ENCODE data around the gene DOLPP1.
"Not testable (repeated sequence)": the region's sequence is repeated elsewhere in the genome, so short reads cannot be mapped to it uniquely, and the experiment has no call there.

DOLPP1 gene

DNA sequence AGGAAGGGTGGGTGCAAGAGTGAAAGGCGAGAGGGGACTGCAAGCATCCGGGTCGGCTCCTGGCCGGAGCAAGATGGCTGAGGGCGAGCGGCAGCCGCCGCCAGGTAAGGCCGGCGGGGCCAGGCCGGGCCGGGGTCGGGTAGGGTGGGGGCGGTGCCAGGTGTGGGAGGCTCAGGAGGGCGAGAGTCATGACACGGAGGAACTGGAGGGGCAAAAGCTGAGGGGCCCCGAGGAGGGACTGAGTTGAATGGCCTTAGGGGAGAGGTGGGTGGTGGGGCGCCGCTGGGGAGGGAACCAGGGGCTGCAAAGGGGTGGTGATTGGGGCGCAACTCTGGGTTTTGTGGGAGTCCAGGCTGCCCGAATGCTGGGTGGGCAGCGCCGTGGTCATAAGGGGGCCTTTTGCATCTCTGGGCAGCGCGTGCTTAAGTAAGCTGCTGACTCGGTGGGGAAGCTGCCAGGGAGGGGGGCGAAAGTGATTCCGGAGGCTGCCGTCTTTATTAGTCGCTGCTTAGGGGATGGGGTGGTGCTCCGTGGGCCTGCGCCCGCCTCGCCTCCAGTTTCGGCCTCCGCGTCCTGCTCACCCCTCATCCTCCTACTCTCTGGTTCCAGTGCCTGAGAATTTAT, 30.7 kb downstream of the DOLPP1 start:
- peaks cover 45% of the 10 kb centered on the region for H3K4me1 Mint-ChIP-seq
- H3K27me3 Mint-ChIP-seq: no peaks in the 10 kb centered on the region
- no peaks in the 10 kb centered on the region for H3K9me3 Mint-ChIP-seq
- peak overlapping the region; percentile 95 to 97 for H3K4me3 Mint-ChIP-seq
- ATAC-seq (no peak), DNase-seq (peak; percentile 26 to 52)
- peak overlapping the region; percentile 98 for H3K27ac Mint-ChIP-seq

DNA sequence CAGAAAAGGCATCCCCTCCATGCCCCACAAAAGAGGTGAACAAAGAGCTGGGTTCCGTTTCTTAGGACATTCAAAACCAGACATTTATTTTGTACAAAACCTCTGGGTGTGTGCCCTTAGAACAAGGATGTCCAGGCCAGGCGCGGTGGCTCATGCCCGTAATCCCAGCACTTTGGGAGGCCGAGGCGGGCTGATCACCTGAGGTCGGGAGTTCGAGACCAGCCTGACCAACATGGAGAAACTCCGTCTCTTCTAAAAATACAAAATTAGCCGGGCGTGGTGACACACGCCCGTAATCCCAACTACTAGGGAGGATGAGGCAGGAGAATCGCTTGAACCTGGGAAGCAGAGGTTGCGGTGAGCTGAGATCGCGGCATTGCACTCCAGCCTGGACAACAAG, 31.6 kb downstream of the DOLPP1 start:
- not testable (repeated sequence) for H3K27me3 Mint-ChIP-seq, ATAC-seq, DNase-seq, H3K9me3 Mint-ChIP-seq, H3K27ac Mint-ChIP-seq
- Mint-ChIP-seq H3K4me3 (peak overlapping the region; percentile 95 to 97), H3K4me1 (peaks cover 45% of the 10 kb centered on the region)

DNA sequence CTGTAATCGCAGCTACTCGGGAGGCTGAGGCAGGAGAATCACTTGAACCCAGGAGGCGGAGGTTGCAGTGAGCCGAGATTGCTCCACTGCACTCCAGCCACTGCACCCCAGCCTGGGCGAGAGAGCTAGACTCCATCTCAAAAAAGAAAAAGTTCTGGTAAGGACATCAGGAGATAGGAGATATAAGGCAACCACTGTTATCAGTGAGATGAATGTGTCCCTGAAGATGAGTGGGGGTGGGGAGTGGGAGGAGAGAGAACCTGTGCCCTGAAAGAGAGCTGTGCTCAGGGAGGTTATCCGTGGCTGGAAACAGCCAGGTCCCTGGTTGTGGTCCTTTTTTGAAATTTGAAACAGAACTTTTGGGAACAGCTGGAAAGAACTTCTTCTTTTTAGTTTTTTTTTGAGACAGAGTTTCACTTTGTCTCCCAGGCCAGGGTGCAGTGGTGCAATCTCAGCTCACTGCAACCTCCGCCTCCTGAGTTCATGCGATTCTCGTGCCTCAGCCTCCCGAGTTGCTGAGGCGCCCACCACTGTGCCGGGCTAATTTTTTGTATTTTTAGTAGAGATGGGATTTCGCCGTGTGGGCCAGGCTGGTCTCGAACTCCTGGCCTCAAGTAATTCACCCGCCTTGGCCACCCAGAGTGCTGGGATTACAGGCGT, 32.9 kb downstream of the DOLPP1 start:
- Mint-ChIP-seq H3K4me3 (no peak overlapping the region), H3K27me3 (no peaks in the 10 kb centered on the region), H3K9me3 (no peaks in the 10 kb centered on the region), H3K4me1 (peaks cover 42% of the 10 kb centered on the region), H3K27ac (no peak overlapping the region)
- no peak for DNase-seq
- no peak for ATAC-seq

DNA sequence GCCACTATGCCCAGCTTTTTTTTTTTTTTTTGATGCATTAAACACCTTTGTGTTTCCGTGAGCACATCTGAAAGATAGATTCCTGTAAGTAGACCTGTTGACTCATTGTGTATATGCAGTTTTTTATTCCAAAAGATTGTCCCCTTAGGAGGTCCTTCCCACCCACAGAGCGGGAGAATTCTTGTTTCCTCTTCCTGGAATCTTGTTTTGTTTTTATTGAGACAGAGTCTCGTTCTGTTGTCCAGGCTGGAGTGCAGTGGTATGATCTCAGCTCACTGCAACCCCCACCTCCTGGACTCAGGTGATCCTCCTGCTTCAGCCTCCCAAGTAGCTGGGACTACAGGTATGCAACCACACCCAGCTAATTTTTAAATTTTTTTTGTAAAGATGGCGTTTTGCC, 37.9 kb downstream of the DOLPP1 start:
- Mint-ChIP-seq H3K27ac (no peak overlapping the region), H3K27me3 (no peaks in the 10 kb centered on the region), H3K4me3 (no peak overlapping the region), H3K9me3 (no peaks in the 10 kb centered on the region), H3K4me1 (peaks cover 18% of the 10 kb centered on the region)
- ATAC-seq (no peak), DNase-seq (no peak)

DNA sequence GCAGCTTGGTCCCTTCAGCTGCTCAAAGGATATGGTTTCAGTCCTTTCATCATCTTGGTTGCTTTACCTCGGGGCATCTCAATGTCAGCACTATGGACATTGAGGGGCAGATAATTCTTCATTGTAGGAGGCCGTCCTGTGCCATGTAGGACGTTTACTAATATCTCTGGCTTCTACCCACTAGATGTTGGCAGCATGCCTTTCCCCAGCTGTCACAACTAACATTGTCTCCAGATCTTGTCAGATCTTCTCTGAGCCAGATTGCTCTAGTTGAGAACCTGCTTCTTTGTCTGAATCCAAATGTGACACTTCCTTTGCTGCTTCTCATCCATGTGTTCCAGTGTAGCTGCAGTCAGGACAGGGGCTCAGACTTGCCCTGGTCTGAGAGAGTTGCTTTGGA, 40.6 kb downstream of the DOLPP1 start:
- Mint-ChIP-seq H3K27me3 (no peaks in the 10 kb centered on the region), H3K4me3 (no peak overlapping the region), H3K27ac (no peak overlapping the region), H3K4me1 (no peaks in the 10 kb centered on the region), H3K9me3 (no peaks in the 10 kb centered on the region)
- ATAC-seq (no peak), DNase-seq (no peak)

DNA sequence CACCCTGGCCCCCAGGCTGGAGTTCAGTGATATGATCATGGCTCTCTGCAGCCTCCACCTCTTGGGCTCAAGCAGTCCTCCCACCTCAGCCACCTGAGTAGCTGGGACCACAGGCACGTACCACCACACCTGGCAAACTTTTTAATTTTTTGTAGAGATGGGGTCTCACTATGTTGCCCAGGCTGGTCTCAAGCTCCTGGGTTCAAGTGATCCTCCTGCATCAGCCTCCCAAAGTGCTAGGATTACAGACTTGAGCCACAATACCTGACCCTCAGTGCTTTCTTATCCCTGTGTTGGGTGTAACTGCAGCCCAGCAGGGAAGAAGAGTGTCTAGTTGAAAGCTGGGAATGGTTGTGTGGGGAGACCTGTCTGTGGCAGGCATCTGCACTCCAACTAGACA, 41.2 kb downstream of the DOLPP1 start:
- Mint-ChIP-seq H3K27ac (no peak overlapping the region), H3K27me3 (no peaks in the 10 kb centered on the region), H3K4me1 (no peaks in the 10 kb centered on the region), H3K9me3 (no peaks in the 10 kb centered on the region), H3K4me3 (no peak overlapping the region)
- DNase-seq: no peak
- no peak for ATAC-seq

DNA sequence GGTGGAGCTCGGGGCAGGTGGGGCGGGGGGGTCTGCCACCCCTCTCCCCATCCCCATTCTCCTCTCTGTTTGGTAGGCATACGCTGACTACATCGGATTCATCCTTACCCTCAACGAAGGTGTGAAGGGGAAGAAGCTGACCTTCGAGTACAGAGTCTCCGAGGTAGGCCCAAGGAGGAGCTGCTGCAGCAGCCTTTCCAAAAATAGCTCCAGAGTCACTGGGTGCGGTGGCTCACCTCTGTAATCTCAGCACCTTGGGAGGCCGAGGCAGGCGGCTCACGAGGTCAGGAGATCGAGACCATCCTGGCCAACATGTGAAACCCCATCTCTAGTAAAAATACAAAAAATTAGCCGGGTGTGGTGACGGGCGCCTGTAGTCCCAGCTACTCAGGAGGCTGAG, 42.1 kb downstream of the DOLPP1 start:
- not testable (repeated sequence) for H3K27me3 Mint-ChIP-seq, ATAC-seq

DNA sequence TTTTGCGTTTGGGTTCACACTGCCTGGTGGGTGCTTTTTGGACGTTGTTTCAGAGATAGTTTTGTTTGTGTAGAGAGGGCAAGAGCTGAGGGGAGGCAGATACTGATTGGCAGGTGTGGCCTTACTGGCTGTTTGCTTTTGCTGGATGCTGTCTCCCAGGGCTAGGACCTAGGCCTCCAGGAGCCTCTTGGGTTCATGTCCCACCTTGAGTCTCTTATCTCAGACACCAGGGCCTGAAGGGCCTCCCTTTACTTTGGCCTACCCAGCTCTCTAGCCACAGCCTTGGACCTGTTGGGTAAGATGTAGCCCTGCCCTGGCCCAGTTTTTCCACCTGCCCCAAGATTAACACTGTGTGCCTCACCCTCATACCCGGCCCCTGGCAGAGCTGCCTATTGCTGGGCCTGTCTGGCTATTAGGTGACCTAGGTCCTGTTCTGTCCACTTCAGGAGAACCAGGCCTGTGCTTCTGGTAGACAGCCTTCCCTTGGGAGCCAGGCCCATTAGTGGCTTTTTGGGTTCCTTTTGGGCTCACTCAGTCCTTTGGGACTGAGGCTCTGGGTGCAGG, 43.7 kb downstream of the DOLPP1 start:
- Mint-ChIP-seq H3K9me3 (no peaks in the 10 kb centered on the region), H3K27me3 (no peaks in the 10 kb centered on the region), H3K27ac (peak overlapping the region in 1 of 2 donors; percentile 31), H3K4me3 (no peak overlapping the region), H3K4me1 (no peaks in the 10 kb centered on the region)
- ATAC-seq: no peak
- no peak for DNase-seq

More for the DNA sequence above, 42.1 kb downstream of the DOLPP1 start:
- DNase-seq, H3K4me1 Mint-ChIP-seq, H3K4me3 Mint-ChIP-seq, H3K9me3 Mint-ChIP-seq, H3K27ac Mint-ChIP-seq: not testable (repeated sequence)

DNA sequence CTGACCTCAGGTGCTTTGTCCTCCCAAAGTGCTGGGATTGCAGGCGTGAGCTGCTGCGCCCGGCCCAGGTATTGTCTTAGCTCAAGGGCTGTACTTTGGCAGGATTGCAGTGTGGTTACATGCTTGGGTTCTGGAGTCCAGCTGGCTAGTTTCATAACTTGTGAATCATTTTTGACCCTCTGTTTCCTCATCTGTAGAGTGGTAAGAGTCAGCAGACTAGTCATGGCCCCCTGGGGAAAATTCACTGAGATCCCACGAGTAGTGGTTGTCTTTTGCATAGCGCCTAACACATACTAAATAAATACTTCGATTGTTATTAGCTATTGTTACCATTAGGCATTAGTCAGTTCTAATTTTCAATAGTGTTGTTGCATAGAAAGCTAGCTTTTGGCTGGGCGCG, 44.6 kb downstream of the DOLPP1 start:
- Mint-ChIP-seq H3K4me3 (no peak overlapping the region), H3K27me3 (no peaks in the 10 kb centered on the region), H3K4me1 (no peaks in the 10 kb centered on the region), H3K27ac (no peak overlapping the region), H3K9me3 (no peaks in the 10 kb centered on the region)
- DNase-seq: no peak
- no peak for ATAC-seq

DNA sequence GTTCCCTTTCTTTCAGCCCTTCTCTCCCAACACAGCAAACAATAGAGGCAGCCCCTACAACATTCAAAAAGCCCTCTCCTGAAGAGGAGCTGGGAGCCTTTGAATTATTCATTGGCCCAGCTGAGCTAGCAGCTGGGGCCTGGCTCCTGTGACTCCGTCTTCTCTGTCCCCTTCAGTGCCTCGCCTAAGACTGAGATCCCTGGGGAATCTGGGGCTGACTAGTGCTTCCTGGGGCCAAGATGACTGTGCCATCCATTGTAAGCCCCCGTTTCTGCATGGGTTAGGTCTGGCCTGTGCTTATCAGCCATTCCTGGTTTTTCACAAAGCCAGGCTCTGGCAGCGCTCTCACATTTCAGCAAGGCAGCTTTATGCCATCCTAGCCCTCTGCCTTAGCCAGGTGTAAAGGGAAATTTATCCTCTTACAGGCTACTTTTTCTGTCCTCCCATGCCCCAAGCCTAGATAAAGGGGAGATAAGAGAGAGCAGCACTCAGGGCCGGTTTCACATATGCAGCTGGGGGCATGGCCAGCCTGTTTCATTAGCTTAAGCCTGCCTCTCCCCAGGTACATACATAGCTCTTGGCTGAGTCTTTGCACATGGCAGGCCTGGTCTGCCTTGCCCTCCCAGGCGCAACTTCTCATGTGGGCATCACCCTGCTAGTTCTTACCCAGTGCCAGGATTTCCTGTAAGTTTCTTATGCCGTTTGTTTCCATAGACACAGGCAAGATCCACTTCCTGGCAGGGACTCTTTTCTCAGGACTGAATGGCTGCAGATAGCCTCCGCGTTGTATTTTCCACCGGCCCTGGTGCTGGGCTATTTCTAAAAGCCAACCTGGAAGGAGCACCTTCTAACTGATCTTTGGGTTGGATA, 46.1 kb downstream of the DOLPP1 start:
- Mint-ChIP-seq H3K27me3 (no peaks in the 10 kb centered on the region), H3K4me3 (no peak overlapping the region), H3K9me3 (no peaks in the 10 kb centered on the region), H3K27ac (no peak overlapping the region), H3K4me1 (peaks cover 9% of the 10 kb centered on the region)
- no peak for ATAC-seq
- DNase-seq: no peak

DNA sequence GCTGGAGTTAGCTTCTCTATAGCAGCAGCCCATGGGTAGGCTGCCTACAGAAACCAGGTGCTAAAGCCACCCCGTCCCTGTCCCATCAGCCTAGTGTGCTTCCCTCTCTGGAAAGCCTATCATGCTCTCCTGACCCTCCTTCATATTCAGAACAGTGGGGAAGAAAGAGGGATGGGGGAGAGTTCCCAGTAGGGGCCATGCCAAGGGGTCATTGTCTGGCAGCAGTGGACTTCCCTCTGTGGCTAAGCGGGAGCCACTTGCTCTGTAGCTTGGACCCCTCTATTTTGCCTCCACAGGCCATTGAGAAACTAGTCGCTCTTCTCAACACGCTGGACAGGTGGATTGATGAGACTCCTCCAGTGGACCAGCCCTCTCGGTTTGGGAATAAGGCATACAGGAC, 47.8 kb downstream of the DOLPP1 start:
- Mint-ChIP-seq H3K4me3 (no peak overlapping the region), H3K27me3 (no peaks in the 10 kb centered on the region), H3K27ac (no peak overlapping the region), H3K4me1 (peaks cover 14% of the 10 kb centered on the region), H3K9me3 (no peaks in the 10 kb centered on the region)
- DNase-seq (no peak), ATAC-seq (no peak)

DNA sequence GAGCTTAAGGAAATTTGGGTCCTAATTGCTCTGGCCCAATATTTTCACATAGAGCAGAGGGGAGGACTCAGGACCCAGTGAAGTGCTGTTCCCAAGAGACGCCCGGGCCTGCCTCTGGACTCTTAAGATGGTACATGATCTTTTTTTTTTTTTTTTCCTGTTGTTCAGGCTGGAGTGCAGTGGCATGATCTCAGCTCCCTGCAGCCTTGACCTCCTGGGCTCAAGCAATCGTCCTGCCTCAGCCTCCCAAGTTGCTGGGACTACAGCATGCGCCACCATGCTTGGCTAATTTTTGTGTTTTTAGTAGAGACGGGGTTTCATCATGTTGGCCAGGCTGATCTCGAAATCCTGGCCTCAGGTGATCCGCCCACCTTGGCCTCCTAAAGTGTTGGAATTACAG, 49.4 kb downstream of the DOLPP1 start:
- not testable (repeated sequence) for H3K9me3 Mint-ChIP-seq, H3K27me3 Mint-ChIP-seq, H3K27ac Mint-ChIP-seq, H3K4me3 Mint-ChIP-seq, DNase-seq, ATAC-seq
- peaks cover 14% of the 10 kb centered on the region for H3K4me1 Mint-ChIP-seq

DNA sequence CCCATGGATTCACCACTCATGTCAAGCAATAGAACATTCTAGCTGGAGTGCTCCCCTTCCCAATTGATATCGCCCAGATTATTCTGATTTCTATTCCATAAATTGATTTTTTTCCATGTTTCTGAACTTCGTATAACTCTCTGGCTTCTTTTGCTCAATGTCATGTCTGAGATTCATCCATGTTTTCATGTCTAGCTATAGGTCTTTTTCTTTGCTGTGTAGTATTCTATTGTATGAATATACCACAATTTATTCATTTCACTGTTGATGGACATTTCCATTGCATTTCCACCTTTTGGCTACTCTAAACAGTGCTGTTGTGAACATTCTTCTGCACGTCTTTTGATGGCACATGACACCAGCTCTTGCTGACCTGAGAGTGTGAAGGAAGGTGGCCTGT, 49.9 kb downstream of the DOLPP1 start:
- Mint-ChIP-seq H3K4me3 (no peak overlapping the region), H3K9me3 (no peaks in the 10 kb centered on the region), H3K27me3 (no peaks in the 10 kb centered on the region), H3K27ac (no peak overlapping the region), H3K4me1 (peaks cover 14% of the 10 kb centered on the region)
- DNase-seq: no peak
- ATAC-seq: no peak

DNA sequence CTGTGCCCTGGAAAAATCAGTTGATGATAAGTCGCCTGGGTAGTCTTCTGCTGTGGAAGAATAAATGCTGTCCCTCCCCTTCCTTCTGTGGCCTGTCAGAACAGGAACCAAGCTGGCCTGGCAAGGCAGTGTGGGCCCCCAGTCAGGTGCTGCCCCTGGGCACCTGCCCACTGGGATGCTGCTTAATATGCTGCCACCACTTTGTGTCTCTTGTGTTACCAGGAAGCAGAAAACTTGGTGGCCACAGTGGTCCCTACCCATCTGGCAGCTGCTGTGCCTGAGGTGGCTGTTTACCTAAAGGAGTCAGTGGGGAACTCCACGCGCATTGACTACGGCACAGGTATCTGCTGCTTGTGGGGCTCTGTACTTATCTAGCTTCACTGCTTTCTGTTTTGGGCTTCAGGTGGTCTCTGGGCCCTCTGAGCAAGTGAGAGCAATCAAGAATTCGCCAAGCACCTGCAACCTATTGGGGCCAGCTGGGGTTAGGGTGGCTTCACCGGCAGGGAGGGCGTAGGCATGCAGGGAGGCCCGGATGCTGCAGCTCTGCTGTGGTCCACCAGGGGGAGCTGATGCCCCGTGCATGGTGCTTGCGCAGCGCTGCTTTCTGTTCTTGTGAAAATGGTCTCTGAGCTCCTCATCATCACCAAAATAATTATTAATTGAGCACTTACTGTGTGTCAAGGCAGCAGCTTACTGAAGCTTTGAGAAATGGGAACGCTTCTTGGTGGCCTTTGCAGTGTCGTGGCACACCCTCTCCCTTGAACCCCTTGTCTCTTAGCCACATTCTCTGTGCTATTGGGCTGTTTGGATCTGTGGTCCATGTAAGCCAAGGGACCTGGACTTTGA, 50.6 kb downstream of the DOLPP1 start:
- Mint-ChIP-seq H3K27ac (no peak overlapping the region), H3K27me3 (no peaks in the 10 kb centered on the region), H3K9me3 (no peaks in the 10 kb centered on the region), H3K4me1 (peaks cover 14% of the 10 kb centered on the region), H3K4me3 (no peak overlapping the region)
- DNase-seq (peak; percentile 82 to 86), ATAC-seq (peak; percentile 98)

DNA sequence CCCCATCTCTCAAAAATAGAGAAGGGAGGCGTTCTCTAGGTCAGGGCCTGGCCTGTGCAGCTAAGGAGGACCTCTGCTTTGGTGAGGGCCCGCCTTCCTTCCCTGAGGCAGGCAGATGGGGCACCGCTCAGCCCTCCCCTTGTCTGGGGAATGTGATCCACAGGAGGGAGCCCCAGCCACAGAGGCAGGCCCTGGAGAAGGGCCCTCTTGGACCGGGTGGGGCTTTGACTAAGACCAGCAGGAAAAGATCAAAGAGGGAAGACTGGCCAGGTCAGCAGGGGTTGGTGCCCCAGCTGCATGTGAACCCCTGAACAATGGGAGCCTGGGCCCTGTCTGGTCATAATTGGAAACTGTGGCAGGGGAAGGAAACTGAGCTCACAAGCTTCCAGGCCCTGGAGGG, 52.2 kb downstream of the DOLPP1 start:
- Mint-ChIP-seq H3K27ac (no peak overlapping the region), H3K4me3 (no peak overlapping the region), H3K9me3 (no peaks in the 10 kb centered on the region), H3K27me3 (no peaks in the 10 kb centered on the region), H3K4me1 (peaks cover 14% of the 10 kb centered on the region)
- DNase-seq (no peak), ATAC-seq (no peak)
